Tibial artery (tissue), 4 donors: ENCODE measurements around the gene MAFB.

Experiments
- DNase-seq, 2 donors: peaks; one replicate each; pipeline ENCODE4 v3.0.0-alpha.2; 2019
- H3K27ac ChIP-seq, 2 donors: fragments of 200-600 bp; sonication (generic) in 1 of 2; 1 replicate in 1 of 2; 2 replicates in 1 of 2; pipeline ENCODE4 v1.5.1; 2018 to 2019; ENCODE audit warnings: mild to moderate bottlenecking in 1 of 2
- H3K27me3 ChIP-seq, 2 donors: fragments of 200-600 bp; sonication (generic) in 1 of 2; one replicate each; pipeline versions ENCODE4 v1.5.1 to v1.6.0; 2016 to 2019
- H3K36me3 ChIP-seq, 3 donors: fragments of 200-600 bp; sonication (generic) in 2 of 3; one replicate each; pipeline ENCODE4 v1.5.1; 2016 to 2019; ENCODE audit warnings: mild to moderate bottlenecking in 2 of 3
- H3K4me1 ChIP-seq, 4 donors: fragments of 200-600 bp; sonication (generic) in 2 of 4; 1 replicate in 3 of 4; 2 replicates in 1 of 4; pipeline ENCODE4 v1.5.1; 2016 to 2019
- H3K4me3 ChIP-seq, 2 donors: fragments of 200-600 bp; sonication (generic) in 1 of 2; 1 replicate in 1 of 2; 2 replicates in 1 of 2; pipeline ENCODE4 v1.5.1; 2018 to 2019; ENCODE audit warnings: mild to moderate bottlenecking in 2 of 2
- H3K9me3 ChIP-seq, 3 donors: fragments of 200-600 bp; sonication (generic) in 1 of 3; one replicate each; pipeline ENCODE4 v1.5.1; 2016 to 2019
- CTCF ChIP-seq, 2 experiments: fragments of 200-600 bp in 1 of 2; fragments of 450-650 bp in 1 of 2; IDR thresholded peaks; one replicate each; pipeline ENCODE4 v1.5.1; 2017 to 2019; ENCODE audit warnings: antibody characterized with exemption in 2 of 2, mild to moderate bottlenecking in 1 of 2, moderate library complexity in 1 of 2
- intact Hi-C: fragments of 100-400 bp; cut with DNase I; formaldehyde crosslinking; loops from one replicate; pipeline ENCODE4 v1.15.0; 2023; ENCODE audit warnings: low total_unique reads

Gene MAFB

GRCh38 chr20:40675599-40676221, 13.3 kb downstream of the MAFB start:
- H3K27ac ChIP-seq: no peak overlapping the region
- H3K4me3 ChIP-seq: no peak overlapping the region
- no peak for DNase-seq
- no peak for TF ChIP-seq CTCF (IDR thresholded peaks at IDR 0.05)
- no peaks in the 10 kb centered on the region for H3K36me3 ChIP-seq
- peaks cover 0 to 9% (median 4%) of the 10 kb centered on the region in 4 donors for H3K4me1 ChIP-seq
- H3K27me3 ChIP-seq: peaks cover 0 to 6% of the 10 kb centered on the region in 2 donors
- H3K9me3 ChIP-seq: no peaks in the 10 kb centered on the region
- intact Hi-C loops: no loop called here

GRCh38 chr20:40673442-40673841, 15.6 kb downstream of the MAFB start:
- Histone ChIP-seq H3K27ac (no peak overlapping the region), H3K9me3 (no peaks in the 10 kb centered on the region), H3K27me3 (peaks cover 0 to 6% of the 10 kb centered on the region in 2 donors), H3K36me3 (no peaks in the 10 kb centered on the region), H3K4me1 (peaks cover 0 to 9% (median 4%) of the 10 kb centered on the region in 4 donors), H3K4me3 (no peak overlapping the region)
- no peak for DNase-seq
- TF ChIP-seq CTCF (IDR thresholded peaks at IDR 0.05): no peak
- intact Hi-C loops: no loop called here

- H3K36me3 ChIP-seq: no peaks in the 10 kb centered on the region
- H3K4me1 ChIP-seq: peaks cover 0 to 9% (median 4%) of the 10 kb centered on the region in 4 donors
- DNase-seq: no peak
- no peak overlapping the region for H3K4me3 ChIP-seq
- no peak overlapping the region for H3K27ac ChIP-seq
- TF ChIP-seq CTCF (IDR thresholded peaks at IDR 0.05): no peak
- H3K27me3 ChIP-seq: peaks cover 0 to 6% of the 10 kb centered on the region in 2 donors
- no peaks in the 10 kb centered on the region for H3K9me3 ChIP-seq
- intact Hi-C loops: no loop called here
These were observed 16.9 kb downstream of the MAFB start for GRCh38 chr20:40672095-40672494.

GRCh38 chr20:40670253-40670652, 18.8 kb downstream of the MAFB start:
- Histone ChIP-seq H3K4me3 (no peak overlapping the region), H3K36me3 (no peaks in the 10 kb centered on the region), H3K4me1 (no peaks in the 10 kb centered on the region), H3K27ac (no peak overlapping the region), H3K27me3 (peaks cover 0 to 6% of the 10 kb centered on the region in 2 donors), H3K9me3 (no peaks in the 10 kb centered on the region)
- DNase-seq: no peak
- intact Hi-C loops: no loop called here
- no peak for TF ChIP-seq CTCF (IDR thresholded peaks at IDR 0.05)

- intact Hi-C loops: loop anchor here (10.0 kb wide), 1 partner anchor 435 kb away; no protein-coding TSS in a partner anchor
These were observed 19.3 kb downstream of the MAFB start for GRCh38 chr20:40669692-40670091.

More at GRCh38 chr20:40669692-40670091, 19.3 kb downstream of the MAFB start:
- Histone ChIP-seq H3K4me3 (no peak overlapping the region), H3K4me1 (no peaks in the 10 kb centered on the region), H3K36me3 (no peaks in the 10 kb centered on the region), H3K27ac (no peak overlapping the region), H3K9me3 (no peaks in the 10 kb centered on the region), H3K27me3 (peaks cover 0 to 6% of the 10 kb centered on the region in 2 donors)
- DNase-seq: no peak
- no peak for TF ChIP-seq CTCF (IDR thresholded peaks at IDR 0.05)
